Measurements from ENCODE around the gene GMEB2. TPM values are rescaled to one million over a fixed set of nuclear protein-coding genes. Genes with fewer than 3 reads are reported as not detected.

The GMEB2 gene
- total RNA-seq, 1 experiment from 2014 or later, result 21.5 TPM

DNA sequence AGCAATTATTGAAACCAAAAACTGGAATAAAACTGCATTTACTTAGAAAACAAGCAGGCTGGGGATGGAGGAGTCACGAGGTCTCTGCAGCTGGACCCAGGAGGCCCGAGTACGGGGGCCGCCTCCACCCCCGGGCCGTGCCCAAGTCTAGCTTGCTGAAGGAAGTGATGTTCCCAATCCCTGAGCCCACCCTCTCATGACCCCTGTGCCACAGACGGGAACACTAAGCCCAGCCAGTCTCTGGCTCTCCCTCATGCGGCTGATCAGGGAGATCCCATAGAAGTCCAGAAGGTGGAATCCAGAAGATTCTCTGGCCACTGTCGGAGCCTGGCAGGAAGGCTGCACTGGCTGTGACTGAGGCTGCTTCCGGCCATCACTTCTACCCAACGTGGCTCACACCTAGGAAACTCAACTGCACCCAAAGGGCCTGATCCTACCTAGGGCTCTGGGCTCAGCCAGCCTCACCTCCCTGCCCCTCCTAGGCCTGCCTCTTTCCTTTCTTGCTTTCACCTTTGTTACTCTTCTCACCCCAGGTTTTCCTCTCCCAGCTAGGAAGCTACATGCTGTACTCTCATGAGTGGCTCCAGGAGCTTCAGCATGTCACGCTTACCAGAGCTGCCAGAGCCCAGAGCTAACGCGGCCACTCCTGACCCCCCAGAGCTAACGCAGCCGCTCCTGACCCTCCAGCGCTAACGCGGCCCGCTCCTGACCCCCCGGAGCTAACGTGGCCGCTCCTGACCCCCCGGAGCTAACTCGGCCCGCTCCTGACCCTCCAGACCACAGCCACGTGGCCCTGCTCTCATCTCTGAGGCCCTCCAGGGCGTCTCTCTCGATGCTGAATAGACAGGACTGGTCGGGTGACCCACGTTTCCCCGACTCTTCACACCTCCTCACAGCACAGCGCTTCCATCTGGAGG is 28.2 kb downstream of the GMEB2 start:
- Mint-ChIP-seq H3K4me3 (ENCODE audit: unreplicated experiment) (no peak overlapping the region), H3K27me3 (ENCODE audit: insufficient read depth, unreplicated experiment) (no peaks in the 10 kb centered on the region), H3K9me3 (ENCODE audit: unreplicated experiment) (no peaks in the 10 kb centered on the region), H3K4me1 (ENCODE audit: low read depth, unreplicated experiment) (no peaks in the 10 kb centered on the region), H3K36me3 (ENCODE audit: insufficient read depth, unreplicated experiment) (peaks cover 22% of the 10 kb centered on the region), H3K27ac (ENCODE audit: unreplicated experiment) (peak overlapping the region; percentile 14)
- H3K4me3 ChIP-seq (ENCODE audit: low read depth, low read length), result no peak overlapping the region
- H3K36me3 ChIP-seq (ENCODE audit: control insufficient read depth, insufficient read depth, low read length), result 0 out of 2 replicates have a peak, but pooled peaks cover 1% of the 10 kb centered on the region
- DNase-seq, result no peak
- ChIA-PET POLR2A (interaction anchor here (0.5 kb wide), 1 partner anchor 45 kb away, joined by 3 read pairs; no protein-coding TSS in a partner anchor), CTCF (no interaction called here)
- H3K27me3 ChIP-seq (replicated peaks; ENCODE audit: control insufficient read depth, insufficient read depth, low read length), result no peaks in the 10 kb centered on the region
- no peak for TF ChIP-seq CTCF (IDR thresholded peaks at IDR 0.05; ENCODE audit: insufficient read depth in 1 of 2, low read depth in 1 of 2, low read length in 1 of 2, severe bottlenecking in 1 of 2, unreplicated experiment in 1 of 2)
- intact Hi-C loops (cut with micrococcal nuclease; ENCODE audit: unreplicated experiment), result no loop called here
- no peaks in the 10 kb centered on the region for H3K4me1 ChIP-seq
- H3K9me3 ChIP-seq, result no peaks in the 10 kb centered on the region
- BruUV-seq (replicated peaks), result no TSS peak

- Mint-ChIP-seq H3K36me3 (ENCODE audit: insufficient read depth, unreplicated experiment) (peaks cover 21% of the 10 kb centered on the region), H3K4me3 (ENCODE audit: unreplicated experiment) (no peak overlapping the region), H3K27ac (ENCODE audit: unreplicated experiment) (no peak overlapping the region), H3K4me1 (ENCODE audit: low read depth, unreplicated experiment) (no peaks in the 10 kb centered on the region), H3K9me3 (ENCODE audit: unreplicated experiment) (no peaks in the 10 kb centered on the region), H3K27me3 (ENCODE audit: insufficient read depth, unreplicated experiment) (no peaks in the 10 kb centered on the region)
- intact Hi-C loops (cut with micrococcal nuclease; ENCODE audit: unreplicated experiment), result no loop called here
- no peaks in the 10 kb centered on the region for H3K9me3 ChIP-seq
- 0 out of 2 replicates have a peak, but pooled peaks cover 1% of the 10 kb centered on the region for H3K36me3 ChIP-seq (ENCODE audit: control insufficient read depth, insufficient read depth, low read length)
- H3K4me3 ChIP-seq (ENCODE audit: low read depth, low read length), result no peak overlapping the region
- no TSS peak for BruUV-seq (replicated peaks)
- ChIA-PET CTCF (no interaction called here), POLR2A (no interaction called here)
- H3K27me3 ChIP-seq (replicated peaks; ENCODE audit: control insufficient read depth, insufficient read depth, low read length), result no peaks in the 10 kb centered on the region
- no peaks in the 10 kb centered on the region for H3K4me1 ChIP-seq
- no peak for DNase-seq
- no peak for TF ChIP-seq CTCF (IDR thresholded peaks at IDR 0.05; ENCODE audit: insufficient read depth in 1 of 2, low read depth in 1 of 2, low read length in 1 of 2, severe bottlenecking in 1 of 2, unreplicated experiment in 1 of 2)
These were observed 29.0 kb downstream of the GMEB2 start for GRCh38 chr20:63597651-63598478.

DNA sequence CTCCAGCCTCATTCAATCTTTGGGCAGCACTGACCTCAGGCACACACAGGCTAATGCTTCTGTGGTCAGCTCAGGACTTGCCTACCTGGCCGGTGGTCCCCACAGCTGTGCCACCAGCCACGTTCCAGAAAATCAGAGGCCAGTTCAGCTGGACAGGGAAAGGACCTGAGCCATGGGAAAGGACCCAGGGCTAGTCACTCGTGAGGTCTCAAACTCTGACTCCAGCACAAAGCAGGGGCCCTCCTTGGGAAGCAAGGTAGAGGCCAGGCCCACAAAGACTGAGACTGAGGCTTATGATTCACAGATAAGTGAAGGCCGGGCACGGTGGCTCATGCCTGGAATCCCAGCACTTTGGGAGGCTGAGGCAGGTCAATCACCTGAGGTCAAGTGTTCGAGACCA is 30.5 kb downstream of the GMEB2 start:
- intact Hi-C loops (cut with micrococcal nuclease; ENCODE audit: unreplicated experiment), result no loop called here
- no peaks in the 10 kb centered on the region for H3K4me1 ChIP-seq
- H3K4me3 ChIP-seq (ENCODE audit: low read depth, low read length), result no peak overlapping the region
- Mint-ChIP-seq H3K4me1 (ENCODE audit: low read depth, unreplicated experiment) (no peaks in the 10 kb centered on the region), H3K27me3 (ENCODE audit: insufficient read depth, unreplicated experiment) (no peaks in the 10 kb centered on the region), H3K36me3 (ENCODE audit: insufficient read depth, unreplicated experiment) (peaks cover 16% of the 10 kb centered on the region), H3K27ac (ENCODE audit: unreplicated experiment) (no peak overlapping the region), H3K4me3 (ENCODE audit: unreplicated experiment) (no peak overlapping the region), H3K9me3 (ENCODE audit: unreplicated experiment) (no peaks in the 10 kb centered on the region)
- no peak for DNase-seq
- ChIA-PET CTCF (no interaction called here), POLR2A (no interaction called here)
- H3K27me3 ChIP-seq (replicated peaks; ENCODE audit: control insufficient read depth, insufficient read depth, low read length), result no peaks in the 10 kb centered on the region
- H3K36me3 ChIP-seq (ENCODE audit: control insufficient read depth, insufficient read depth, low read length), result no peaks in the 10 kb centered on the region
- no peak for TF ChIP-seq CTCF (IDR thresholded peaks at IDR 0.05; ENCODE audit: insufficient read depth in 1 of 2, low read depth in 1 of 2, low read length in 1 of 2, severe bottlenecking in 1 of 2, unreplicated experiment in 1 of 2)
- BruUV-seq (replicated peaks), result no TSS peak
- no peaks in the 10 kb centered on the region for H3K9me3 ChIP-seq

All from Caco-2 (cell line).